Neural cell (in vitro differentiated cells): ENCODE measurements around the gene MMRN1.

Source experiments
- CTCF ChIP-seq: fragments of 450-650 bp; IDR thresholded peaks from 2 replicates; pipeline ENCODE4 v1.5.1; 2014; ENCODE audit warnings: antibody characterized with exemption, mild to moderate bottlenecking, moderate library complexity; ENCODE audit not compliant: poor library complexity, severe bottlenecking
- EP300 ChIP-seq: fragments of 450-650 bp; conservative IDR thresholded peaks from 2 replicates; pipeline ENCODE4 v1.6.1; 2014; ENCODE audit warnings: antibody characterized with exemption, mild to moderate bottlenecking, moderate library complexity; ENCODE audit not compliant: poor library complexity, severe bottlenecking
- POLR2AphosphoS5 ChIP-seq: IDR thresholded peaks from 2 replicates; pipeline ENCODE4 v1.6.1; 2012
- TAF1 ChIP-seq: IDR thresholded peaks from 2 replicates; pipeline ENCODE4 v1.6.1; 2012; ENCODE audit warnings: low read depth
- TF ChIP-seq, protein P1 (sequence below): IDR thresholded peaks from 2 replicates; pipeline ENCODE4 v1.6.1; 2012; ENCODE audit warnings: borderline replicate concordance

DNA sequence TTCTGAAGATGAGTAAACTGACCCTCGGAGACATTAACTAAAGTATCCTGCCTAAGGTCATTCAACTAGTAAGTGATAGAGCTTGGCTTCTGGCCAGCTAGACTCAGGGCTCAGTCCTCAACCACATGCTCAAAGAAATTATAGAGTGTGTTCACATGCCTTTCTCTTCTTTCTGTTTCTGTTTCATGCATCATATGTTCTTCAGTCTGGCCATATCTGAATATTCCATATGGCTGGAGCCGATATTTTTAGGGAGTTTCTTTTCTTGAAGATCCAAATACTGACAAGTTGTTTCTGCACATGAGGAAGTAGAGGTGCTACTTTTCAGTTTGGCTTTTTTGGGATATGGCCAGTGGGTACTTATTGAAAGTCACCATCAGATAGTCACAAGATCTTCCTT lies 44.9 kb downstream of the MMRN1 start:
- TF ChIP-seq TAF1, result no peak
- TF ChIP-seq POLR2AphosphoS5, result no peak
- no peak for TF ChIP-seq CTCF
- TF ChIP-seq EP300, result no peak
- TF ChIP-seq, protein P1, sequence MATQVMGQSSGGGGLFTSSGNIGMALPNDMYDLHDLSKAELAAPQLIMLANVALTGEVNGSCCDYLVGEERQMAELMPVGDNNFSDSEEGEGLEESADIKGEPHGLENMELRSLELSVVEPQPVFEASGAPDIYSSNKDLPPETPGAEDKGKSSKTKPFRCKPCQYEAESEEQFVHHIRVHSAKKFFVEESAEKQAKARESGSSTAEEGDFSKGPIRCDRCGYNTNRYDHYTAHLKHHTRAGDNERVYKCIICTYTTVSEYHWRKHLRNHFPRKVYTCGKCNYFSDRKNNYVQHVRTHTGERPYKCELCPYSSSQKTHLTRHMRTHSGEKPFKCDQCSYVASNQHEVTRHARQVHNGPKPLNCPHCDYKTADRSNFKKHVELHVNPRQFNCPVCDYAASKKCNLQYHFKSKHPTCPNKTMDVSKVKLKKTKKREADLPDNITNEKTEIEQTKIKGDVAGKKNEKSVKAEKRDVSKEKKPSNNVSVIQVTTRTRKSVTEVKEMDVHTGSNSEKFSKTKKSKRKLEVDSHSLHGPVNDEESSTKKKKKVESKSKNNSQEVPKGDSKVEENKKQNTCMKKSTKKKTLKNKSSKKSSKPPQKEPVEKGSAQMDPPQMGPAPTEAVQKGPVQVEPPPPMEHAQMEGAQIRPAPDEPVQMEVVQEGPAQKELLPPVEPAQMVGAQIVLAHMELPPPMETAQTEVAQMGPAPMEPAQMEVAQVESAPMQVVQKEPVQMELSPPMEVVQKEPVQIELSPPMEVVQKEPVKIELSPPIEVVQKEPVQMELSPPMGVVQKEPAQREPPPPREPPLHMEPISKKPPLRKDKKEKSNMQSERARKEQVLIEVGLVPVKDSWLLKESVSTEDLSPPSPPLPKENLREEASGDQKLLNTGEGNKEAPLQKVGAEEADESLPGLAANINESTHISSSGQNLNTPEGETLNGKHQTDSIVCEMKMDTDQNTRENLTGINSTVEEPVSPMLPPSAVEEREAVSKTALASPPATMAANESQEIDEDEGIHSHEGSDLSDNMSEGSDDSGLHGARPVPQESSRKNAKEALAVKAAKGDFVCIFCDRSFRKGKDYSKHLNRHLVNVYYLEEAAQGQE, result no peak
